VCaP (cell line): ENCODE data around the gene FYTTD1.

ENCODE experiments used
- H3K27ac ChIP-seq: fragments of 450-650 bp; 2 replicates; pipeline ENCODE4 v1.5.1; 2017
- TF ChIP-seq, protein P1 (sequence below): fragments of 450-650 bp; conservative IDR thresholded peaks from 2 replicates; pipeline ENCODE4 v1.5.1; 2017; ENCODE audit warnings: mild to moderate bottlenecking, moderate library complexity

Gene FYTTD1

DNA sequence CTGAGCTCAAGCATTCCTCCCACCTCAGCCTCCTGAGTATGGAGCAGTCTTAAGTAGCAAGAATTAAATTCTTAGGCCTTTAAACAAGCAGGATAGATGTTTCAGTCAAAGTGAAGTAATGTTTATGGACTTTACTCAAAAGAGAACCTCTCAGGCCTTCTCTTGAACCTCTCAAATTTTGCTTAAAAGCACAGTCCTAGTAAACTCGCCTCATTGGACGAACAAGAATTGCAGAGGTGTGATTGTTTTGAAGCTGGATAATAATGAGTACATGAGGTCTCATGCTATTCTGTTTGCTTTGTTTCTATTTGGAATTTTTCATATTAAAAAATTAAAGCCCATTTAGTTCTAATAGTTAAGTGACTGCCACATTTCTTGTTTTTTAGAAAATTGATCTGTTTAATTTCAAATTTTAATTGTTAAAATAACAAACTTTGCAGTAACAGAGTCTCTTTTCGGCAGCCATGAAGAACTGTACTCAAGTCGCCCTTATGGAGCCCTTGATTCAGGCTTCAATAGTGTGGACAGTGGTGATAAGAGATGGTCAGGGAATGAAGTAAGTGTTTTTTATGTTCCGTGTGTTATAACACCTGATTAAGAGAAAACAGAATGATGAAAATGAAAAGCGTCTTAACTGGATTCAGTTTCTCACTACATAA is 80.8 kb downstream of the FYTTD1 start:
- H3K27ac ChIP-seq: no peak overlapping the region
- TF ChIP-seq, protein P1, sequence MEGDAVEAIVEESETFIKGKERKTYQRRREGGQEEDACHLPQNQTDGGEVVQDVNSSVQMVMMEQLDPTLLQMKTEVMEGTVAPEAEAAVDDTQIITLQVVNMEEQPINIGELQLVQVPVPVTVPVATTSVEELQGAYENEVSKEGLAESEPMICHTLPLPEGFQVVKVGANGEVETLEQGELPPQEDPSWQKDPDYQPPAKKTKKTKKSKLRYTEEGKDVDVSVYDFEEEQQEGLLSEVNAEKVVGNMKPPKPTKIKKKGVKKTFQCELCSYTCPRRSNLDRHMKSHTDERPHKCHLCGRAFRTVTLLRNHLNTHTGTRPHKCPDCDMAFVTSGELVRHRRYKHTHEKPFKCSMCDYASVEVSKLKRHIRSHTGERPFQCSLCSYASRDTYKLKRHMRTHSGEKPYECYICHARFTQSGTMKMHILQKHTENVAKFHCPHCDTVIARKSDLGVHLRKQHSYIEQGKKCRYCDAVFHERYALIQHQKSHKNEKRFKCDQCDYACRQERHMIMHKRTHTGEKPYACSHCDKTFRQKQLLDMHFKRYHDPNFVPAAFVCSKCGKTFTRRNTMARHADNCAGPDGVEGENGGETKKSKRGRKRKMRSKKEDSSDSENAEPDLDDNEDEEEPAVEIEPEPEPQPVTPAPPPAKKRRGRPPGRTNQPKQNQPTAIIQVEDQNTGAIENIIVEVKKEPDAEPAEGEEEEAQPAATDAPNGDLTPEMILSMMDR: no peak

DNA sequence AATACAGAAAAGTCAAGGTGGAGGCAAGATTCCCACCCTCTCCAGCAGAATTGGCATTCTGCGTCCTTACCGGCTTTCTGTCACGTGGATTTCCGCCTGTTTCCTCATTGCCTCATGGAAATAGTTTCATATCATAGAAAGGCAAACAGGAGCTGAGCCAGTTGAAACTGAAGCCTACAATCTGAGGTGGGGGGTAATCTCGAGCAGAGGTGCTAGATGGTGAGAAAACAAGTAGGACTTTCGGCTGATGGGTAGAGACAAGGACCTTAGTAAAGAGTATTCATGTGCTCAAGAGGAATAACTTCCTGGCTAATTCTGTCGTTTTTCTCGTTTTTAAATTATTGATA is 81.3 kb downstream of the FYTTD1 start:
- TF ChIP-seq, protein P1: no peak
- H3K27ac ChIP-seq: no peak overlapping the region

DNA sequence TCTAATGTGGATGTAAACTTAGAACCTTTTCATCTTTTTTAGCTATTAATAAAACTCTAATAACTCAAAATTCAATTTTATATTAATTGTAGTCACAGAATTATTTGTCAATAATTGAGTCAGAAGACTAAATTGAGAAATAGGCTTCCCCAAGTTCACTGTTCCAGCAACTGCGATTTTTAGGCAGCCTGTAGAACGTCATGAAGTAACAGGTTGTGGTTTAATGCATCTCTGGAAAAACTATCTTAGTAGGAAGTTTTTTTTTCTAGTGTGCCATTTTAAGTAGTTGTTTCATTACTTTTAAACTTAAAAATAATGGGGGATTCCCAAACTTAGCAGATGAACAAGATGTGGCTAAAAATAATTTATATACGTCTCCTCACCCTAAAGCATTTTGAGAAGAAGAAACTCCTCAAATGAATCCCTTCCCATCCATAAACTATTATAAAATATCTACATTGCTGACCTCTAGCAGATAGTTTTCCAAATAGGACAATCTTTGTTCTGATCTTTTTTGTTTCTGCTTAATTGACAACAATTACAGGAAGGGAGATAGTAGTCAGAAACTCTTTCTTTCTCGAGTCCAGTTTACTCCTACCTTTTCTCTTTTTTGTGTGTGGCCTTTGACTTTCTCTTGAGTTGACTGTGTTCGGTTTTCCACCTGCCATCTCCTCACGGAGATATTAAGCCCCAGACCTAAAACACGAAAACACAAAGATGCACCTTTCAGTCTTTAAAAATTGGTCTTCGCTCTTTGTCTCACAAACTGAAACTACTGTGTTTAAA is 84.4 kb downstream of the FYTTD1 start:
- TF ChIP-seq, protein P1: no peak
- no peak overlapping the region for H3K27ac ChIP-seq

DNA sequence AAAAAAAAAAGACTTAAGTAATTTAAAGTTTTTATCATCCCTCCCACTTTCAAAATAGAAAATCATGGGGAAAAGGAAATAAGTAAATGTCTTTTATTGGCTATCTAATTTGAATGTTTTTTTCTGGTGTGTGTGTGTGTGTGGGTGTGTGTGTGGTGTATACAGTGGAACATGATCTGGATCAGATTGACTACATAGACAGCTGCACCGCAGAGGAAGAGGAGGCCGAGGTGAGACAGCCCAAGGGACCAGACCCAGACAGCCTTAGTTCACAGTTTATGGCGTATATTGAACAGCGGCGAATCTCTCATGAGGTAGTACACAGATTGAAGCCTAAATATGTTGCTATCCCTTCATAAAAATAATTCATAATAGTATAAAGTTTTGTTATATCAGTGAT is 85.8 kb downstream of the FYTTD1 start:
- TF ChIP-seq, protein P1: no peak
- H3K27ac ChIP-seq: no peak overlapping the region

- H3K27ac ChIP-seq: no peak overlapping the region
- TF ChIP-seq, protein P1: no peak
Measured at GRCh38 chr3:197836244-197836643, 86.6 kb downstream of the FYTTD1 start.
